GM12875 (cell line): ENCODE results near the gene TNFRSF14.
"Not testable (repeated sequence)": the region's sequence is repeated elsewhere in the genome, so short reads cannot be mapped to it uniquely, and the experiment has no call there.

ENCODE experiments used
- H3K4me3 ChIP-seq: one replicate; pipeline ENCODE4 v1.5.1; 2011; ENCODE audit warnings: low read depth, low read length, control low read depth
- CTCF ChIP-seq: IDR thresholded peaks from 2 replicates; pipeline ENCODE4 v1.5.1; 2011; ENCODE audit warnings: low read depth, mild to moderate bottlenecking, control low read depth, inconsistent platforms, low read length, moderate library complexity, borderline replicate concordance; ENCODE audit not compliant: insufficient read depth

The TNFRSF14 gene

DNA sequence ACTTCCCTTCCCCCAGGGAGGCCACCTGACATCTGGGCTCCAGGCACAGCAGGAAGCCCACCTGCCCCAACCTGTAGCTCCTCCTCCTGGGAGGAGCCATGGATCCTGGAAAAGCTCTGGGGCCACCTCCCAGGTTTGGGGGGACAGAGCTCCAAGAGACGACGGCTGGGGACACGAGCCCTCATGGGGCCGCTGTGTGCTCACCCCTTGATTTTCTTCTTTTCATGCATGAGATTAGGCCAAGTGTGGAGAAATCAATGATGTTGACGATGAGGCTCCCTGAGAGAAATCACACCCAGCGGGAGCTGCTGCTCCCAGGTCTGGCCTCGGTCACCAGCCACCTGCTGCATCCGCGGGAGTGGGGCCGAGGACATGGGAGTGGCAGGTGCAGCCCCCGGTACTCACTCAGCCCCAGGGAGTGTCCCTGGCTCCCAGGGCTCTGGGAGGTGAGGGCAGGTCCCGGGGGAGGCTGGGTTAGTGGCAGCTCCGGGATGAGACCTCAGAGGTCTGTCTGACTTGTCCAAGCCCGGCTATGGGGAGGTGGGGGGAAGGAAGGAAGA, 8.7 kb downstream of the TNFRSF14 start:
- H3K4me3 ChIP-seq: no peak overlapping the region
- no peak for TF ChIP-seq CTCF

DNA sequence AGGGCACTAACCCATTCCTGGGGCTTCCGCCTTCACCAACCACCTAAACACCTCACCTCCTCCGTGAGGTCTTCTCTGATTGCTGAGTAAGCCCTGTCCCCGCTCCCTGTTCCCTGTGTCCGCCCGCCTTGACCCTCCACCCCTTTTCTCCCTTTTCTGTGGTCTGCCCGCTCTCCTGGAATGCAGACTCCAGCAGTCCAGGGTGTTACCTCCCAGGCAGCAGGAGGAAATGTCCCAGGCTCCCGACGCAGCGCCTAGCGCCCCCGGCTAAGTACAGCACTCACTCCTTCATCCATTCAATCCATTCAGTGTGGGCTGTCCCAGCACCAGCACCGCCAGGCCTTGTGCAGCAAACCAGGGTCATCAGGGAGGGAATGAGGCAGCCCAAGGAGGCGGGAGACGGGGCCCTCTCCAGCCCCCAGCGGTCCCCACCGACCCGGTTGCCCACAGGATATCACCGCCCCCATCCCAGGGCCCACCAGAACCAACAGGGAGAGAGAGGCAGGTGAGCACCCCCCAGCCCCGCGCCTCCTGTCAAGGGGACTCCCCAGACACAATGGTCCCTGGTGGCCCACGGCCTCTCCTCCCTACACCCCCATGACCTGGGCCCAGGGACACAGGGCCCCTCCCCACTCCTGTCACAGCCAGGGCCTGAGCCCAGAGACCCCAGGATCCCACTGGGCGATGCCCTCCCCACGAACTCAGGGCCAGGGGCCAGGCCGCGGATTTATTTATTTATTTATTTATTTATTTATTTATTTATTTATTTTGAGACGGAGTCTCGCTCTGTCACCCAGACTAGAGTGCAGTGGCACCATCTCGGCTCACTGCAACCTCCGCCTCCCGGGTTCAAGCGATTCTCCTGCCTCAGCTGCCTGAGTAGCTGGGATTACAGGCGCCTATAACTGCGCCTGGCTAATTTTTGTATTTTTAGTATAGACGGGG, 10.2 kb downstream of the TNFRSF14 start:
- H3K4me3 ChIP-seq: no peak overlapping the region
- no peak for TF ChIP-seq CTCF

- no peak overlapping the region for H3K4me3 ChIP-seq
- TF ChIP-seq CTCF: no peak
These were observed 11.0 kb downstream of the TNFRSF14 start for GRCh38 chr1:2567083-2567679.

DNA sequence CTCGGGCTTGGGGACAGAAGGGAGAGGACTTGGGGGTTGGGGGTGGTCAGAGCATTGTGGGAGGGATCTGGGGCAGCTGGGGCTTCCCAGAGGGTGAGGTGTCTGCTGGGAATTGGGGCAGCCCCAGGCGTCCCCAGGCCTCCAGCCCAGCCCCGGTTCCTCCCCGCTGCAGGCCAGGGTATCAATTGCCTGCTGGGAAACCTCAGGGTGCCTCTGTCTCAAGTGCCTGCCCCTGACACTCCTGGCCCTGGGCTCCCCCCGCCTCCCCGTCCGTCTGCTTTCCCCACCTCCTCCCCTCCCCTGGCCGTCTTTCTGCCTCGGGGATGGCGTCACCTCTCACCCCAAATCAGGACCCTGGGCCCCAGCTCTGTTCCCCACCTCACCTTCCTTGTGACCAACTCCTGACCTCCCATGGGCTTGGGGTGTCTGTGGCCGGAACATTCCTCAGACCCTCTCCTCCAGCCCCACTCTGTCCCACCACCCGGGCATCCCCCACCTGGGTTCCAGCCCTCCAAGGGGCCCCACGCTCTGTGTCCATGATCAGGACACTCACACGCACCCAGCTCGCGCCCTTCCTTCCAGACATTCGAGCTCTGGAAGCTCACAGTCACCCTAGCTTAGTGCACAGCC, 12.1 kb downstream of the TNFRSF14 start:
- not testable (repeated sequence) for H3K4me3 ChIP-seq

DNA sequence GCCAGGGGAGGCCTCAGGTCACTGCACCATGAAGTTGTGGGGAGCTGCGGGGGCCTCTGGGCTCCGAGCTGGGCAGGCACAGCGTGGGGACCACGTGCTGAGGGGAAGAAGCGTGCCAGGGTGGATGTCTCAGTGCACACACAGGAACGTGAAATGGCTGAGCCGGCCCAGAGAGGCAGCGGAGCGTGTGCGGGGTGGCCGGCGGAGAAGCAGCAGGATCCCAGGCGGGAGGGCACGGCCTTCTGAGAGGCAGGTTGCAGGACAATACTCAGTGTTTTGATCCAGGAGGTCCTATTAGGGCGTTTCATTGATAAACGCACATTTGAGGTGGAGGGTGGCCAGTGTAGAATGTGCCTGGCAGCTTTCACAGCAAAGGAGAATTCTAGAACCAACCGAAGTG, 12.9 kb downstream of the TNFRSF14 start:
- TF ChIP-seq CTCF: no peak
- no peak overlapping the region for H3K4me3 ChIP-seq

GRCh38 chr1:2569703-2570102, 13.5 kb downstream of the TNFRSF14 start:
- not testable (repeated sequence) for H3K4me3 ChIP-seq

DNA sequence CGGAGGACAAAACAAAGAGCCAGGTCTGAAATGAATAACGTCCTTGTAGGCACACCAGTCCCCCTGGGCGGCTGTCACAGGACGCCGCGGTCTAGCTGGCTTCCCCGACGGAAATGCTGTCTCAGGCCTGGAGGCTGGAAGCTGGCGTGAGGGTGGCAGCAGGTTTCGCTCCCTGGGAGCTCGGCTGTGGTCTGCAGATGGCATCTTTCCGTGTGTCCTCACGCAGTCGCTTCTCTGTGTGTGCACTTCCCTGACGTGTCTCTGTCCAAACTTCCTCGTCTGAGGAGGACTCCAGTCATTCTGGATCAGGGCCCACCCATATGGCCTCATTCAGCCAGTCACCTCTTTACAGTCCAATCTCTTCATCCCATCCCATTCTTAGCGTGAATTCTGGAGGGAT, 14.2 kb downstream of the TNFRSF14 start:
- no peak for TF ChIP-seq CTCF
- H3K4me3 ChIP-seq: no peak overlapping the region

- no peak overlapping the region for H3K4me3 ChIP-seq
These were observed 15.2 kb downstream of the TNFRSF14 start for GRCh38 chr1:2571348-2571747.

More at GRCh38 chr1:2571348-2571747, 15.2 kb downstream of the TNFRSF14 start:
- TF ChIP-seq CTCF: no peak
